Fibroblast of upper back skin (primary cell): ENCODE data around the gene DRG2.

ENCODE experiments used
- DNase-seq: peaks from one replicate; pipeline ENCODE4 v3.0.0-alpha.2; 2013

DRG2 gene

GRCh38 chr17:18076936-18077335 is 10.8 kb upstream of the DRG2 start:
- DNase-seq, result peak; percentile 56

DNA sequence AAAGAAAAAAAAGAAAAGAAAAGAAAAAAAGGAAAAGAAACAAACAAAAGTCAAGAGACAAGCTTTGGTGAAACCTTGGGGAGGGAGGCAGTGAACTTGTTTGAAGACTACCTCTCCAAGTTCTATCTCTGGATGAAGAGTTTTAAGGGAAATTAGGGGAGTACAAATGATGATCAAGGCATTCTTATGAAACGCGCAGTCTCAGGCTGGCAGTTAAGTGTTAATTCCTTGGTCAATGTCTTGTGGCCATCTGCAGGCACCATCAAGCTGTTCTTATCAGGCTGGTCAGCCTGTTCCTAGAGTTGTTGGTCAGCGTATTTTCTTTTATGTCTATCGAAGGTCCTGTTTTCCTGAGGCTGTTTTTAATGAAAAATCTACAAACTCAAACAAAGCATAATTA is 8.2 kb upstream of the DRG2 start:
- no peak for DNase-seq

DNA sequence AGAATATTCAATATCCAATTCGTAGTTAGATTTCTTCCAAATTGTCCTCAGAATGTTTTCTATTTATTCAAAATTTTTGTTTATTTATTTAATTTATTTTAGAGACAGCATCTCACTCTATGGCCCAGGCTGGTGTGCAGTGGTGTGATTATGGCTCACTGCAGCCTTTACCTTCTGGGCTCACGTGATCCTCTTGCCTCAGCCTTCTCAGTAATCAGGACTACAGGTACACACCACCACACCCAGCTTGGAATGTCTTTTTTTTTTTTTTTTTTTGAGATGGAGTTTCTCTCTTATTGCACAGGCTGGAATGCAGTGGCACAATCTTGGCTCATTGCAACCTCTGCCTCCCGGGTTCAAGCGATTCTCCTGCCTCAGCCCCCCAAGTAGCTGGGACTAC is 3.5 kb upstream of the DRG2 start:
- no peak for DNase-seq

DNA sequence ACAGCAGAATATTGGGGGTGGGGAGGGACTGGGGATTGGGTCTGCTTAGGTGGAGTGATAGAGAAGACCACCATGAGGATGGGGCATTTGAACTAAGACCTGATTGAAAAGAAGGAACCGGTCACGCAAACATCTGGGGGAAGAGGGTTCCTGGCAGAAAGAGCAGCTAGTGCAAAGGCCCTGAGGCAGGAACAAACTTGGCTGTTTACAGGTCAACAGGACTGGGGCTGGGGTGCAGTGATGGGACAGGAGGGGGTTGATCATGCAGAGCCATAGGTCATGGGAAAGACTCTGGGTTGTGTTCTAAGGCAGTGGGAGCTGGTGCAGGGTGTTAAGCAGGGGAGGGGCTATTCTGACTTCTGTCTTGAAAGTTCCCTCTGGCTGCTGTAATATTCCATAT is 1.9 kb downstream of the DRG2 start:
- DNase-seq, result no peak

- peak; percentile 63 for DNase-seq
These were observed 6.1 kb downstream of the DRG2 start for GRCh38 chr17:18093616-18094408.

DNA sequence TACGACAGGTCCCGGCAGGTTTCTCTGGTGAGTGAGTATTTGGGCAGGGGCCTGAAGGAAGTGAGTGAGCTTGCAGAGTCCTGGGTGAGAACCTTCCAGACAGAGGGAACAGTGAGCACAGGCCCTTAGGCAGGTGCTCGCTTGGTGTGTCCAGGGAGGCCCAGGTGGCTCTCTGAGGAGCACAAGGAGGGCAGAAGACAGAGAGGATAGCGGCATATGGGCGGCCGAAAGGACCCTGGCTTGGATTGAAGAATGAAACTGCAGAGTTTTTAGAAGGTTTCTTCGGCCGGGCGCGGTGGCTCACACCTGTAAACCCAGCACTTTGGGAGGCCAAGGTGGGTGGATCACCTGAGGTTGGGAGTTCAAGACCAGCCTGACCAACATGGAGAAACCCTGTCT is 6.7 kb downstream of the DRG2 start:
- no peak for DNase-seq

DNA sequence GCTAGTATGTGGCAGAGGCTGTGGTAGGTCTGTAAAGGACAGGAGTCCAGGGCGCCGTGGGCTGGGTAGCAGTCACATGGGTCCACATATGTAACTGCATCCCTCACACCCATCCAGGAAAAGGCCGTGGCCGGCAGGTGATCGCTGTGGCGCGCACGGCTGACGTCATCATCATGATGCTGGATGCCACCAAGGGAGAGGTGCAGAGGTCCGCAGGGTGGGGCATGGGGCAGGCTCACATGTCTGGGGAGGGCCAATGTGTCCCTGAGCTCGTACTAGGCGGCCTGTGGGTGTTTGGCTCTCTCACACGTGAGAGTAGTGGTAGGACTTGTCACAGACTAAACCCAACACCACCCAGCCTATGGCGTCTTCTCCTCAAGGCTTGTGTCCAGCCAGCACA is 11.8 kb downstream of the DRG2 start:
- no peak for DNase-seq

- no peak for DNase-seq
These were observed 12.9 kb downstream of the DRG2 start for GRCh38 chr17:18100616-18101015.

GRCh38 chr17:18101828-18102227 is 14.1 kb downstream of the DRG2 start:
- no peak for DNase-seq

DNA sequence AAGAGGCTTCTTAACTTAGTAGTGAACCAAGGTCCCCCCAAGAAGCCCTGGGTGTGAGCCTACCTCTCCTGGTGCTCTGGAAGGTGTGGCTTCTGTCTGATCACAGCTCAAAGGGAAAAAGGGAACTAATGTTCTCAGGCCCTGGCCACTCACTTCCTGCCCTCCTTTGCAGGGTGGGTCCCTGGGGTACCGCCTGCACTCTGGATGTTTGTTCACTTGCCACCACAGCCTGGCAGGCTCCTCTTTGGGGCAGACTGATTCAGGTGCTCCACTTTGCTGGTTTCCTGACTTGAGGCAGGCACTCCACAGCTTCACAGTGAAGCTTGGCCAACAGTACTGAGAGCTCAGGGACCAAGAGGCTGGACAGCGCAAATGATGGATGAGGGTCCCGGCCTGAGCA is 14.9 kb downstream of the DRG2 start:
- no peak for DNase-seq

- no peak for DNase-seq
These were observed 17.3 kb downstream of the DRG2 start for GRCh38 chr17:18105027-18105426.

DNA sequence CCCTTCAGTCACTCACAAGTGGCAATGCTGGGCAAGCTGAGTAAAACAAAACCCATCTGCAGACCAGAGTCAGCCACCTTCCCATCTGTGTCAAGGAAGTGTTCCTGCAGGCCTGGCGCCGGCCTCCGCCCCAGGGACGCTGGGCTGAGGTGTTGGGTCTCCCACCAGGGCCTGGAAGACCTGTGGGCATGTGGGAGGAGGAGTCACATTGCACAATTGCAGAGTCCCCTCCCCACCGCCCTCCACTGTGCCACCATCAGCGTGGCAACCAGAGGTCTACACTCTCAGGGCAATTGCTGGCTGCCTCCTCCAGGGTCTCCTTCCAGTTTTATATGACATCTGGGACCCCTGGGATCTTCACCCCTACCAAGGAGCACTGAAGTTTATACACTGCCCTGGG is 17.8 kb downstream of the DRG2 start:
- no peak for DNase-seq

GRCh38 chr17:18106211-18106610 is 18.5 kb downstream of the DRG2 start:
- DNase-seq, result no peak

- no peak for DNase-seq
These were observed 19.5 kb downstream of the DRG2 start for GRCh38 chr17:18107061-18107790.

- DNase-seq, result no peak
These were observed 20.2 kb downstream of the DRG2 start for GRCh38 chr17:18107971-18108370.

GRCh38 chr17:18108401-18109312 is 20.9 kb downstream of the DRG2 start, which contains the start of gene MYO15A:
Gene MYO15A, plus strand, starts transcription at chr17:18108756. Its CDS starts 10,045 bp downstream, at chr17:18118801.
- DNase-seq, result no peak

GRCh38 chr17:18109935-18110485 is 22.3 kb downstream of the DRG2 start:
- no peak for DNase-seq

- no peak for DNase-seq
These were observed 22.9 kb downstream of the DRG2 start for GRCh38 chr17:18110636-18111145.

DNA sequence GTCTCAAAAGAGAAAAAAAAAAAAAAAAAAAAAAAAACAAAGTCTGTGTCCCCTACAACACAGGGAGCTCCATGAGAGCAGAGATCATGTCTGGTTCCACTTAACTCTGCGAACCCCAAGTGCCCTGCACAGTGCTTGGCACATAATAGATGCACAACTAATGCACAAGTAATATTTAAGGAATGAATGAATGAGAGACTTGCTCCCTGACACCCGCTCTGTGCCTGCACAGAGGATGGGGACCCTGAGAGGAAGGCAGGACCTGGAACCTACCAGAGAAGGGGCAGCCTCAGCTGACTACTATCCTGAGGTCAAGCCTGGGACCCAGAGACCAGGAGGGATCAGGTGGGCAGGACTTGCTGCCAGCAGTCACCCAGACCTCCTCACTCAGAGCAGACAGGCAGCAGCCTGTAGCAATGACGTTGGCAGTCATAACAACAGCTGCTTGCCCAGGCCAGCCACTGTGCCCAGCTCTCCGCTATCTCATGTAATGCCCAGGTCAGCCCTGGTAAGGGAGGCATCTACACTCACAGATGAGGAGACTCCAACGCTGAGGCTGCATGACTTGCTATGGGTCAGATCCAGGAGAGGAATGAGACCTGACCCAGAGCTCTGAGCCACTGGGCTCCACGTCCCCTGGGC is 23.7 kb downstream of the DRG2 start:
- DNase-seq, result no peak

DNA sequence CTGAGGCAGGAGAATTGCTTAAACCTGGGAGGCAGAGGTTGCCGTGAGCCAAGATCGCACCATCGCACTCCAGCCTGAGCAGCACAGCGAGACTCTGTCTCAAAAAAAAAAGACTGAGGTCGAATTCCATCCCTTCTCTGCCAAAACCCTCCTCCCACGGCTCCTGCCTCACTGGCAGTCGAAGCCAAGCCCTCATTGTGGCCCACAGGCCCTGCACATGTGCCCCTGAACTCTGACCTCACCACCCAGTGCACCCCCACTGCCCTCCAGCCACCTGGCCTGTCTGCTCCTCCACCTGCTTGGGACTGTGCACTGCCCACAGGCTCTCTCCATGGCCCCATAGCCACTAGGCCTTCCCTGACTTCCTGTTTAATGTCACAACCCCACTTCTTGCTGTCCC is 27.8 kb downstream of the DRG2 start:
- DNase-seq, result no peak

- DNase-seq, result no peak
These were observed 28.3 kb downstream of the DRG2 start for GRCh38 chr17:18116078-18116477.

DNA sequence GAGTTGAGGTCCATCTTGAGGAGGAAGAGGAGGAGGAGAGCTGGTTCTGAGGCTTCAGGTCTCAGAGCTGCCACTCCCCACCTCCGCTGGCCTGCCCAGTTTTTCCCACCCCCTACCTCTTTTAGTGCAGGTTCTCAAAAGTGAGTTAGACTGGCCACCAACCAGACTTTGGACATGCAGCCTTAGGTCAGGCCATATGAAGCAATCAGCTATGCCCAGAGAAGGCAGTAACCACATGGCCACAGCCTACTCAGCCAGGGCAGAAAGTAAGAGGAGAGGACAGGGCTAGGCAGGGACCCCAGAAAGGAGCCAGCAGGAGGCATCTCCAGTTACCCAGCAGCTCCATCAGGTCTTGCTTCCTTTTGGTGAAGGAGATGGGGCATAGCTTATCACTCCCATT is 29.8 kb downstream of the DRG2 start:
- DNase-seq, result no peak
